Activated gamma-delta T cell treated with anti-CD3 and anti-CD28 coated beads, Interleukin-2, amount 50 U/mL, for 16 hours (primary cell): ENCODE data around the gene CUL4A.
"Not testable (repeated sequence)": the region's sequence is repeated elsewhere in the genome, so short reads cannot be mapped to it uniquely, and the experiment has no call there.

Experiments used
- DNase-seq: peaks from one replicate; pipeline ENCODE4 v3.0.0-alpha.2; 2020; ENCODE audit warnings: low read depth

CUL4A gene

DNA sequence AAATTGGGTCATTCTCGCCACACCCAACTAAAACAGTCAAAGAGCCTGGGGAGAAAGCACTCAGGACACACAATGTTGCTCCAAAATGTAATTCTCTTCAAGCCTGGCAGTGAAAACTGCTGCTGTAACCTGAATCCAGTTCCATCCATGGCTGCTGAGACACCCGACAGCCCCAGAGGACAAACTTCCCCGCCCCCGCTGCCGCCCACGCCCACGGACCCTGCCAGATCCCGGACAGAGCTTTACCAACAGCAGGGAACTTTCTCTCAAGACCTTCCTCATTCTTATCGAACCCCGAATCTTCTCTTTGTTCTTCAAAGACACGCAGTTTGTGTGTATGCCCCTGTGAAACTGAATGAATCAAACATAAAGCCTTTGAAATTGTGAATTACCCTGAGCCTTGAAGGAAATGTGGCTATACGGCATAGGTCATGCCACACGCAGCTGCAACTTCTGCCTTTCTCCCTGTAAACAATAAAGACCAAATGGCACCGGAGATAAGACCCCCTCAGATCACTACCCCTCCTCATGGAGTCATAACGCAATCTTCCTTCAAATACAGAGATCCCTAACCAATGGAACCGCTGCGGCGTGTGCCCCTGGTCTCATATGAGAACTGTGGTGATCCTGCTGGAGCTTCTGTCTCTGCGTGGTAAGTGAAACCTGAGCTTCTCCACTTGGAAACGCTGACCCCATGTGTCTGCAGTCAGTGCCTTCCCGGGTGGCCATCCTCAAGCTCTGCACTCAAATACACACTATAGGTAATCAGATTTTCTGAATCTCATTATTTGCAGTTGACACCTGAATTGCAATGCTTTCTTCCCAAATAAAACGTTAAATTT is 82.8 kb downstream of the CUL4A start:
- DNase-seq = no peak

DNA sequence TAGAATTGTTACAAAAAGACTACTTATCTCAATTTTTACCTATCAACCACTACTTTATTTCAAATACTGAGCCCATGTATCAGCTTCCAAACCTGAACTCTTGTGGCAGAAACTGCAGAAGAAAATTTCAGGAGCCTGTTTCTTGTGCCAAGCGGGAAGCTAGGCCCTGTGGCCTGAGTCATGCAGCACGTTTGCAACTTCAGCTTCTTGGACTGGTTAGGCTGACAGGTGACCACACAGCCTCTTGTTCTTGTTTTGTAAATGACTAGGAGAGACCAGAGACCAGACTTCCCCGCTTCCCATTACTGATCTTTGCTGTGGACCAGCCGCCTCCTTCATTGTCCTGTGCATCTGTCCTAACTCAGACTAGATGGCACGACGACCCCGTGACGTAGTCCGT is 84.3 kb downstream of the CUL4A start:
- DNase-seq = no peak

DNA sequence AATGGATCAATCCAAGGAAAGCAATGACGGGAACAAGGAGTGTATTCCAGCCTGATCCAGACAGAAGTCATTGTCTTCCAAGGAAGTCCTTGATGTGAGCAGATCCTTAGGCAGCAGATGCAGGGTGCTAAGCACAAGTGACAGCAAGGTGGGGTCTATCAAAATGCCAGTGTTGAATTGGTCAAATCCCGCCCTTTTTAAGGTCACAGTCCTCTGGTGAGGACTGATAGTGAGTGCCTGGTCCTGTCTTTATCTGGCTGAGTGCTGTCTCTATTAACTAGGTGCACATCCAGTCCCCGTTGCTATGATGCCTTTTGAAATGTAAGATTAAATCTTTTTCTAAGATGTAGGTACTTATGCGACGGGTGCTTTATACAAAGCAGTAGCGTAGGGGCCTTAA is 86.4 kb downstream of the CUL4A start:
- no peak for DNase-seq

DNA sequence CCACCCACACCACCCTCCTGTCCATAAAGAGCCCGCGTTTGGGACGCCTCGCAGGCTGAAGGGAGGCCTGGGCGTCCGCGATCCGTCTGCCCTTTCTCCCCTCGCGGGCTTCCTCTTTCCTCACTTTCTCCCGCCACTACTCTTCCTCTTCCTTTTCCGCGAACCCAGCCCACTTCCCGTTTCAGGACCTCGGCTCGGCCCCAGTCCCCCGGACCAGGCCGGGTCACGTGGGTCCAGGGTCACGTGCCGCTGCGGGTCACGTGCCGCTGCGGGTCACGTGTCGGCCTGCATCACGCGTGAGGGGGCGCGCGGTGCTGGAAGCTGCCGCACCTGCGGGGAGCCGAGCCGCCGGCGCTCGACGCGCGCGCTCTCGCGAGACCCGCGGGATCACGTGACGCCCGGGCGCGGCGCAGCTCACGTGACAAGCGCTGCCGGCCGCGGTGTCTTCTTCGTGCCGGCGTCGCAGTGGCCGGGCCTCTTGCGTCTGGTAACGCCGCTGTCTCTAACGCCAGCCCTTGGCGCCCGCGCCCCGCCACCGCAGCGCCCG is 87.5 kb downstream of the CUL4A start, which contains the start of gene LAMP1:
Gene LAMP1, plus strand, starts transcription at position 417 of the 547 bp plus-strand sequence. CDS start 196 bp downstream, outside the sequence.
- DNase-seq = peak; percentile 98

DNA sequence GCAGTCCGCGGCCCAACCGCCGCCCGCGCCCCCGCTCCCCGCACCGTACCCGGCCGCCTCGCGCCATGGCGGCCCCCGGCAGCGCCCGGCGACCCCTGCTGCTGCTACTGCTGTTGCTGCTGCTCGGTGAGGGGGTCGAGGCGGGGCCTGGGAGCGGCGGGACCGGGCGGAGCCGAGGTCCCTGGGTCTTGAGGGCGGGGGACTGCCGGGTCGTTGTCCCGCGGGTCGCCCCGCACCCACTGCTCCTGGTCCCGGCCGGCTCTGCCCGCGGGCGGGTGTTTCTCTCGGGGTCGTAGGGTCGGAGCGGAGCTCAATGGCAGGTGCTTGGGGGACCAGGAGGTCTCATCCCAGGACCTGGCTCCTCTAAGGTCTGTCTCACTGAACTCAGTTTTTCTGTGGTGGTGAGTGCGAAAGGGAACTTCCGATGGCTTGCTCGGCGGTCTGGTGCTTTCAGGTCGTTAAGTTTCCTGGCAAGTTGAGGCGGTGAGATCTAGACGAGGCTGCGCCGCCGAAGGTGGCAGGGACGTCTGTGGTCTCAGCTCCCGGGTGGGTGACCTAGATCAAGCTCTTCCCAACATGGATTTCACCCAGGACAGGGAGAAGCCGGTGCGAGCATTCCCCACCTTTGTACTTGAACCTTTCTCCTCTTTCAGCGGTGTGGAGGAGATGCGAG is 88.1 kb downstream of the CUL4A start:
- peak; percentile 45 for DNase-seq

DNA sequence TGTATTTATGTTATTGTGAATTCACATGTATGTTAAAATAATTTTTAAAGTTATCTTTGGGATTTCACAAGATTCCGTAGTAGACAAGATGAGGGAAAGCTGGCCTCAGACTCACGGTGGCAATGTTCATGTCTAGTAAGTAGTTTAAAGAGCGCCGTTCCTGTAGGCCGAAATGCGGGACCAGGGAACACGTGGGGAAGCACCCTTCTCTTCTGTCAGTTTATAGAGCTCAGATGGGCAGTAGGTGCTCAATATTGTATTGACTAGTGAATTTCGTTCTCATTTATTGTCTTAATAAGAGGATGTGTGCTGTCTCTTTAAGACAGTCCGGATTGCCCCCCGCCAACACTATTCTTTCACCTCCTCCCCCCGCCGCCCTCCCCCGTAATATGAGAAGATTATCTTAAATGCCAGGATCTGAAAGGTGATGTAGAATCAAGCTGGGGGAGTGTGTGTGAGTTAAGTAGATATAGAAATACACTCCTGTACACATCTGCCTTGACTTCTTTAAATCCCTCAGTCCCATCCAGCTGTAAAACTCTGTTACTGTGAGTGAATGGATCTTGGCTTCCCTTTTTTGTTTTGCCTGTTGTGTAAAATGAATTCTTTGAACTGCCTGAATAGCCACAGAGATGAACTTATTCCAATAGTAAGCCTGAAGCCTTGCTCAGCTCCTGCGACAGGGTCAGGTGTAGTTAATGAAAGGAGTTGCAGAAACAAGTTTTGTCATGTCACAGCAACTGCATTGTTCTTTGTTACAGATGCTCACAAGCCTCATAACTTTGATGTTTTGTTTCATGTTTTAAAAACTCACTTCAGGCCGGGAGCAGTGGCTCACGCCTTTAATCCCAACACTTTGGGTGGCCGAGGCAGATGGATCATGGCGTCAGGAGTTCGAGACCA is 88.9 kb downstream of the CUL4A start:
- no peak for DNase-seq

DNA sequence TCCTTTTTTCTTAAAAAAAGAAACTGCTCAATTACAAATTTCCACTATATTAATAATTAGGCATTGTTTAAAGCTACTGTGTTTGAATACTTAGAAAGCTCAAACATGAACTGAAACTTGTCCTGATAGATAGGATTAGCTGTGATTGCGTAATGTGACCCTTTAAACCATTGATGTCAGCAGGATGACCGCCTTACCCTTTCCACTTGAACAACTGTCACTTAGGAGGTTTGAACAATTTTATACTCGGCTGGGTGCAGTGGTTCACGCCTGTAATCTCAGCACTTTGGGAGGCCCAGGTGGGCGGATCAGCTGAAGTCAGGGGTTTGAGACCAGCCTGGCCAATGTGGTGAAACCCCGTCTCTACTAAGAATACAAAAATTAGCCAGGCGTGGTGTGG is 90.5 kb downstream of the CUL4A start:
- DNase-seq = no peak

DNA sequence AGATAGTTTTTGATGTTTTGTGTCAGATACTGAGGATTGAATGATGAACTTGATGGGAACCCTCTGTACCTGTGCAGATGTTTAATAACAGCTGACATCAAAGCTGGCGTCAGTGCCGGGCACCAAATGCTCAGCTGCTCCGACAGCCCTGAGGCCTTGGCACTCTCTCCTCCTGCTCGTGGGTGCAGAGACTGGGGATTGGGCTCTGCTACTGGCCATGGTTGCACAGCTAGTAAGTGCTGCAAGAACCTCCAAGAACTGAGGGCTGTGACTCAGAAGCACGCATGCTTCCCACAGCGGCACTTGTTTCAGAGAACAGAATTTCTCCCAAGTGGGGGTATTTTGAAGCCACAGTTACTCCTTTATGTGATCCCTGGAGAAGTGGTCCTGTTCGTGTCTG is 93.6 kb downstream of the CUL4A start:
- no peak for DNase-seq

DNA sequence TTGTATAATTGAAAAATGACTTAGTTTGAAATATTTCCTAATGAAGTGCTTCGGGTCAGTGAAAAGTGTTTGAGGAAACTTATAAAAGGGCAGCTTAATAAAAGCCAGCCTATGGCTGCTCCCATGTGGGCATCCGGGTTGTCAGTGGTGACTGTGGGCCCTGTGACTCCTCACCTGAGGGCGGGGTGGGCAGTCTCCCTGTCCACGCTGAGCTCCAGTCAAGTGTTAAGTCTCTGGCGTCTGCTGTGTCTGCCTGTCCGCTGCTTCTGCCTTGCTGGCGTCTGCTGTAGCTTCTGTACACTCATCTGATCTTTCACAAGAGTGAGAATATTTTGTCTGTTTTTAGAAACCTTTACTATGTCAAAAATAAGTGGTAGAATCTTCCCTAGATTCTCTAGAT is 94.7 kb downstream of the CUL4A start:
- DNase-seq = no peak

DNA sequence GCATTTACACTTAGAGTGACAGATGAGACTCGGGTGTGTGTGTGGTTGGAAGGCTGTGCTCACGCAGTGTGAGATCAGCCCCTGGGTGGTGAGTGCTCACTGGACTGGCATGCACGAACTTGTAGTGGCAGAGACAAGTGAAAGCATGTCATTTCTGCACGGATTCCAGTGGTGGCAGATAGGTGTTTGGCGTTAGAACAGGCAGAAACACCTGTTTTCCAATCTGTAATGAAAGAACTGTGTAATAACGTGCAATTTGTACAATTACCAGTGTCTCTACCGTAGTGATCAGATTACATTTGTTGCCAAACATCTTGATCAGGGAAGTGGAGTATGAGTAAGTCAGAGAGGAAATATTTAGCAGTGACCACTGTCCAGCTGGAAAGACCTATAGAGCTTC is 95.8 kb downstream of the CUL4A start:
- no peak for DNase-seq

DNA sequence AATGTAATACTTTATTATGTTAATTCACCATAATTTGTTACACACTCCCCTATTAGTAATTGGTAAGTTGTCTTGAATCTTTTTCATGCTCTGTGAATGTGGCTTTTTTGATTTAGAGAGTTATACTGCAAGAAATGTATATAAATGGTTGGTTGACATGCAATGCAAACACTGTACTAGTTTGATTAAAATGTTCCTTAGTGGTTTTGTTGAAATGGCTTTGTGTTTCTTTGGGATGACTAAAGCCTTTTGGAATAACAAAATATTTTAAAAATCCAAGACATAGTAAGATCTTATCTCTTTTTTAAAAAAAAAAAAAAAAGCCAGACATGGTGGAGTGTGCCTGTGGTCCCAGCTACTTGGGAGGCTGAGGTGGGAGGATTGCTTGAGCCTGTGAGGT is 98.1 kb downstream of the CUL4A start:
- no peak for DNase-seq

DNA sequence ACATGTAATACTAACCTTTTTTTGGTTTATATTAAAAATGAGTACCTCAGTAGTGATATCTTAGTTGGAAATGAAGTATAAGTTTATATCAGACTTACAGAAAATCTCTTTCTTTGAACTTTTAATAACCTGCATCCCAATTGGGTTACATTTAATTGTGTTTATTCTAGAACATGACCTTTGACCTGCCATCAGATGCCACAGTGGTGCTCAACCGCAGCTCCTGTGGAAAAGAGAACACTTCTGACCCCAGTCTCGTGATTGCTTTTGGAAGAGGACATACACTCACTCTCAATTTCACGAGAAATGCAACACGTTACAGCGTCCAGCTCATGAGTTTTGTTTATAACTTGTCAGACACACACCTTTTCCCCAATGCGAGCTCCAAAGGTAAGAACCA is 100.1 kb downstream of the CUL4A start:
- DNase-seq = no peak

DNA sequence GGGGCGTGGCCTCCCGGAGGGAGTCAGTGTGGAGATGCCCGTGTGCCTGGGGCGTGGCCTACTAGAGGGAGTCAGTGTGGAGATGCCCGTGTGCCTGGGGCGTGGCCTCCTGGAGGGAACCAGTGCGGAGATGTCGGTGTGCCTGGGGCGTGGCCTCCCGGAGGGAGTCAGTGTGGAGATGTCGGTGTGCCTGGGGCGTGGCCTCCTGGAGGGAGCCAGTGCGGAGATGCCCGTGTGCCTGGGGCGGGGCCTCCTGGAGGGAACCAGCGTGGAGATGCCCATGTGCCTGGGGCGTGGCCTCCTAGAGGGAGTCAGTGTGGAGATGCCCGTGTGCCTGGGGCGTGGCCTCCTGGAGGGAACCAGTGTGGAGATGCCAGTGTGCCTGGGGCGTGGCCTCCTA is 104.7 kb downstream of the CUL4A start:
- not testable (repeated sequence) for DNase-seq

DNA sequence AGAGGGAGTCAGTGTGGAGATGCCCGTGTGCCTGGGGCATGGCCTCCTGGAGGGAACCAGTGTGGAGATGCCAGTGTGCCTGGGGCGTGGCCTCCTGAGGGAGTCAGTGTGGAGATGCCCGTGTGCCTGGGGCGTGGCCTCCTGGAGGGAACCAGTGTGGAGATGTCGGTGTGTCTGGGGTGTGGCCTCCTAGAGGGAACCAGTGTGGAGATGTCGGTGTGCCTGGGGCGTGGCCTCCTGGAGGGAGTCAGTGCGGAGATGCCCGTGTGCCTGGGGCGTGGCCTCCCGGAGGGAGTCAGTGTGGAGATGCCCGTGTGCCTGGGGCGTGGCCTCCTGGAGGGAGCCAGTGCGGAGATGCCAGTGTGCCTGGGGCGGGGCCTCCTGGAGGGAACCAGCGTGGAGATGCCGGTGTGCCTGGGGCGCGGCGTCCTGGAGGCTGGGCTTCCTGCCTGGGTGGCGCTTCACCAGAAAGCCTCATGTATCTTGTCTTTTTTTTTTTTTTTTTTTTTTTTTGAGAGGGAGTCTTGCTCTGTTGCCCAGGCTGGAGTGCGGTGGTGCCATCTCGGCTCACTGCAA is 105.6 kb downstream of the CUL4A start:
- DNase-seq = not testable (repeated sequence)

DNA sequence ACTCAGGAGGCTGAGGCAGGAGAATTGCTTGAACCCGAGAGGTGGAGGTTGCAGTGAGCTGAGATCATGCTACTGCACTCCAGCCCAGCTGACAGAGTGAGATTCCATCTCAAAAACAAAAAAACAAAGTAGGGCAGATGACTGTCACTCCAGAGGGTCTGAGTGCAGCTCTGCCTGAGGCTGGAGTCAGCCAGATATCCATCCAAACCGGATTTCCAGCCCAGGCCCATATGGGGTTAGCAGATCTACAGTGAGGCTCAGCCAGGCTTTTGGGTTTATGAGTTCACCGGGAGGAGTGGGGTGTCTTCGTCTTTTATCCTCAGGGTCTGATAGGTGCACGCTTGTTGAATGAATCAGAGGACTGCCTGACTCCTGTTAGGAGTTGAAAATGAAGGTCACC is 106.6 kb downstream of the CUL4A start:
- no peak for DNase-seq
